HEK293T (cell line): ENCODE measurements around the gene SUGCT.

Source experiments
- ARNT ChIP-seq: fragments of 450-650 bp; IDR thresholded peaks from 2 replicates; pipeline ENCODE4 v1.6.1; 2017; ENCODE audit warnings: mild to moderate bottlenecking
- CTBP1 ChIP-seq: fragments of 450-650 bp; IDR thresholded peaks from 2 replicates; pipeline ENCODE4 v1.6.1; 2016; ENCODE audit warnings: borderline replicate concordance
- SP1 ChIP-seq: fragments of 450-650 bp; IDR thresholded peaks from 2 replicates; pipeline ENCODE4 v1.6.1; 2017

DNA sequence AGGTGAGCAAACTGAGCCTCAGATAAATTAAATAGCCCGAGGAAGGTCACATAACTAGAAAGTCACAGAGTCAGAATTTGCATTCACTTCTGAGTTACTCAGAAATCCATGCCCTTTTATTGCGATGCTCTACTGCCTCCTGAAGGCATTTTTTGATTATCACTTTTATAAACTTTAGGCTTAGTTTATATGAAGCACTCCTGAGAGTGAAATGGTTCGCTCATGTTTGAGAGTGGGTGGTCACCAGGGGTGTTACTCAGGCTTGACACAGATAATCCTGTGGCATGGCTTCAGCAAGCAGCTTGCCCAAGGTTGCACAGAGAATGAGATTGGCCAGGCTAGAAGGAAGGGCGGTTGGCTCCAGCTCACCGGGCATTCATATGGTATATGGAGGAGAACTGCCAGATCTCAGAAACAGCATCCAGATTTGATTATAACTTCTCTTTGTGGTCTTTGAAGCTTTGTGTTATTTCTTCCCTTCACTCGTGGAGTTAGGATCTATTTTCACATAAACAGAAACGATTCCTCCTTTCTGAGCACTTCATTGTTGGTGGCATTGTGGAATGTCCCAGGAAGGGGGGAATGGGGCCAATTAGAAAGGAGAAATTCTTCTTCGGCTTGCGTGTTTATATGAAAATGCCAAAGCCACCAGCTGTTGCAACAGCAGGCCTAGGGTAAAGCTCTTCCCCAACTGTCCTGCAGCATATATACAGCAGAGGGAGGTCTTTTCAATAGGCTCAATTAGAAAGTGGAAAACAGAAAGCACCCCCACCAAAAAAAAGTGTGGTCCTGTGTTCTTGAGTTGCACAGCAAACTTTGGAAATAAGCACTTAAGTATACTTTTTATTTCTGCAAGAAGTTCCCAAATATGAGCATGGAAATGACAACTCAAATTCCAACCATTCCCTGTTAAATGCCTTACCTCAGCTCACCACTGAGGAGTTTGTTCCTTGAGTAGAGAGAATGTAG is 628.8 kb downstream of the SUGCT start:
- TF ChIP-seq CTBP1, result no peak
- TF ChIP-seq SP1, result no peak
- TF ChIP-seq ARNT, result no peak
